Measurements from ENCODE around the gene CHST15.

- TF ChIP-seq EZH2 (IDR thresholded peaks at IDR 0.05; ENCODE audit: insufficient read depth, poor library complexity, severe bottlenecking) (no peak), EZH2phosphoT487 (IDR thresholded peaks at IDR 0.05; ENCODE audit: insufficient read depth, low read depth) (no peak)
Measured at GRCh38 chr10:123997013-123997412, 96.4 kb downstream of the CHST15 start.
